ENCODE data around the gene KATNA1.

Gene KATNA1

DNA sequence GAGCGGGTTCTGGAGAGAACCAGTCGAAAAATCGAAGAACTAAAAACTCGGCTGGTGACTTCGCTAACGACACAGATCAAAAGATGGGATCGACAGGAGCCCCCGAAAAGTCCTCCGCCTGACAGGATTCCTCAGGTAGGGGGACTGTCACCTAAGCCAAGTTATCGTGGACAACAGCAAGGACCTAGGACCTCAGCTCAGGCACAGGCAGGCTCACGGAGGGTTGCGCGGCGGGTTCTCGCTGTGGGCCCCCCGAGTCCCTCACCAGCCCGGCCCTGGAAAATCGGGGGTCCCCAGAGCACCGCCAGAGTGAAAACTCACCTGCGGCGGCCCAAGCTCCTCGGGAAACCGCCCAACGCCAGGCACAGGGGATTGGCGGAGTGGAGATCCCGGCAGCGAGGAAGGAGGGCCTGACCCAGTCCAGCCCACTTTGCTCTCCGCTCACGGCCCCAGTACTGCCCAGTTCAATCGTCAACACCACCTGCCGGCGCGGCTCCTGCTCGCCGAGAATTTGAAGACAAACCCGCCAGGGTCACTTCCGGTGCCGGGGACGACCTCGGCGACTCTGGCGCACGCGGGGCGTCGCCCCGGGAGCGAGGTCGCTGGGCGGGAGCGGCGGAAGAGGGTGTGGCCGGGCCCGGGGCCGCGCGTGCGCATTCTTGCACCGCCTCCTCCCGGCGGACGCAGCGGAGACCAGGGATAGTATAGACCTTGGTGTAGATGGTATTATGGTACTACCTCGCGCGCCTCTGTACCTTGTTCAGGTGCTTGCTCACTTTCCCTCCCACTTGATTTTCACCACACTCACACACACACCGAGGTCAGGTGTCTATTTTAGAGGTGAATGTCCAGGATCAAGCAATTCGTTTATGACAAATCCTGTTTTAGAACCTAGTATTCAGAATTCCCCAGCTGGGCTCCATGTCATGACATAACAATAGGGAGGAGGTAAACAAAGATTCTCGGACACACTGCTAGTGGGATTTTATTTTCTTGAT lies at the start of gene KATNA1:
TSS of gene KATNA1 (minus strand) at position 567 of the 998 bp plus-strand sequence. CDS start 10,167 bp downstream, outside the sequence.
- Histone ChIP-seq H3K9me2 (replicated peaks; ENCODE audit: insufficient read depth, low read length) (no peaks in the 10 kb centered on the region), H3K4me3 (ENCODE audit: low read length) (peak within 1 kb of the TSS; percentile 73), H3K9me3 (replicated peaks; ENCODE audit: insufficient read depth, low read length) (no peaks in the 10 kb centered on the region), H3K4me2 (ENCODE audit: low read depth, low read length) (peak within 1 kb of the TSS; percentile 69), H3K27me3 (replicated peaks; ENCODE audit: insufficient read depth, low read length) (no peaks in the 10 kb centered on the region), H3K4me1 (ENCODE audit: low read length) (peaks cover 11% of the 10 kb centered on the region), H3K36me3 (replicated peaks; ENCODE audit: insufficient read depth, low read length) (no peaks in the 10 kb centered on the region), H3F3A (ENCODE audit: insufficient read depth, low read length) (peaks cover 9% of the 10 kb centered on the region), H3K27ac (ENCODE audit: low read length) (peak within 1 kb of the TSS; percentile 38; the same call in 1 of the 2 replicates), H2AFZ (ENCODE audit: low read length) (peak within 1 kb of the TSS; percentile 78), H4K20me1 (ENCODE audit: insufficient read depth, low read length) (no peaks in the 10 kb centered on the region), H3K9ac (ENCODE audit: low read length) (peak within 1 kb of the TSS; percentile 65; the same call in 1 of the 2 replicates), H3K79me2 (ENCODE audit: low read length) (peaks cover 18% of the 10 kb centered on the region; the same call in 1 of the 2 replicates)
- TF ChIP-seq EZH2phosphoT487 (IDR thresholded peaks at IDR 0.05; ENCODE audit: low read length) (no peak), EZH2 (optimal IDR thresholded peaks at IDR 0.05; ENCODE audit: low read depth, low read length) (no peak)
- TF ChIP-seq, protein P1, sequence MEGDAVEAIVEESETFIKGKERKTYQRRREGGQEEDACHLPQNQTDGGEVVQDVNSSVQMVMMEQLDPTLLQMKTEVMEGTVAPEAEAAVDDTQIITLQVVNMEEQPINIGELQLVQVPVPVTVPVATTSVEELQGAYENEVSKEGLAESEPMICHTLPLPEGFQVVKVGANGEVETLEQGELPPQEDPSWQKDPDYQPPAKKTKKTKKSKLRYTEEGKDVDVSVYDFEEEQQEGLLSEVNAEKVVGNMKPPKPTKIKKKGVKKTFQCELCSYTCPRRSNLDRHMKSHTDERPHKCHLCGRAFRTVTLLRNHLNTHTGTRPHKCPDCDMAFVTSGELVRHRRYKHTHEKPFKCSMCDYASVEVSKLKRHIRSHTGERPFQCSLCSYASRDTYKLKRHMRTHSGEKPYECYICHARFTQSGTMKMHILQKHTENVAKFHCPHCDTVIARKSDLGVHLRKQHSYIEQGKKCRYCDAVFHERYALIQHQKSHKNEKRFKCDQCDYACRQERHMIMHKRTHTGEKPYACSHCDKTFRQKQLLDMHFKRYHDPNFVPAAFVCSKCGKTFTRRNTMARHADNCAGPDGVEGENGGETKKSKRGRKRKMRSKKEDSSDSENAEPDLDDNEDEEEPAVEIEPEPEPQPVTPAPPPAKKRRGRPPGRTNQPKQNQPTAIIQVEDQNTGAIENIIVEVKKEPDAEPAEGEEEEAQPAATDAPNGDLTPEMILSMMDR (IDR thresholded peaks at IDR 0.05; ENCODE audit: low read length) = no peak
- peak; percentile 80 for DNase-seq

DNA sequence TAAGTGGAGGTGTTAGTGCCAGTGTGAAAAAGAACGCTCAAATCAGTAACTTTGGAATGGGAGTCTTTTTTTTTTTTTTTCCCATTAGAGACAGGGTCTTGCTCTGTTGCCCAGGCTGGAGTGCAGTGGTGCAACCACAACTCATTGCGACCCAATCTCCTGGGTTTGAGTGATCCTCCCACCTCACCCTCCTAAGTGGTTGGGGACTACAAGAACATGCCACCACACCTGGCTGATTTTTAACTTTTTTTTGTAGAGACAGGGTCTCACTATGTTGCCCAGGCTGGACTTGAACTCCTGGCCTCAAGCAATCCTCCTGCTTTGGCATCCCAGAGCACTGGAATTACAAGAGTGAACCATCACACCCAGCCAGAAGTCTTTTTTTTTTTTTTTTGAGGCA lies 49.7 kb upstream of the KATNA1 start:
- H3K4me3 ChIP-seq (ENCODE audit: low read length) = no peak overlapping the region
- H3K79me2 ChIP-seq (ENCODE audit: low read length) = peaks cover 51% of the 10 kb centered on the region
- no peaks in the 10 kb centered on the region for H3K27me3 ChIP-seq (replicated peaks; ENCODE audit: insufficient read depth, low read length)
- H3K4me1 ChIP-seq (ENCODE audit: low read length) = no peaks in the 10 kb centered on the region
- H3K36me3 ChIP-seq (replicated peaks; ENCODE audit: insufficient read depth, low read length) = no peaks in the 10 kb centered on the region
- no peaks in the 10 kb centered on the region for H3F3A ChIP-seq (ENCODE audit: insufficient read depth, low read length)
- no peaks in the 10 kb centered on the region for H3K9me3 ChIP-seq (replicated peaks; ENCODE audit: insufficient read depth, low read length)
- no peak for DNase-seq
- no peak overlapping the region for H3K4me2 ChIP-seq (ENCODE audit: low read depth, low read length)
- no peaks in the 10 kb centered on the region for H4K20me1 ChIP-seq (ENCODE audit: insufficient read depth, low read length)
- H3K9ac ChIP-seq (ENCODE audit: low read length) = no peak overlapping the region
- H3K27ac ChIP-seq (ENCODE audit: low read length) = no peak overlapping the region
- no peak overlapping the region for H2AFZ ChIP-seq (ENCODE audit: low read length)
- no peaks in the 10 kb centered on the region for H3K9me2 ChIP-seq (replicated peaks; ENCODE audit: insufficient read depth, low read length)
- TF ChIP-seq, protein P1 (IDR thresholded peaks at IDR 0.05; ENCODE audit: low read length) = no peak
- TF ChIP-seq EZH2phosphoT487 (IDR thresholded peaks at IDR 0.05; ENCODE audit: low read length) = no peak
- TF ChIP-seq EZH2 (optimal IDR thresholded peaks at IDR 0.05; ENCODE audit: low read depth, low read length) = no peak

DNA sequence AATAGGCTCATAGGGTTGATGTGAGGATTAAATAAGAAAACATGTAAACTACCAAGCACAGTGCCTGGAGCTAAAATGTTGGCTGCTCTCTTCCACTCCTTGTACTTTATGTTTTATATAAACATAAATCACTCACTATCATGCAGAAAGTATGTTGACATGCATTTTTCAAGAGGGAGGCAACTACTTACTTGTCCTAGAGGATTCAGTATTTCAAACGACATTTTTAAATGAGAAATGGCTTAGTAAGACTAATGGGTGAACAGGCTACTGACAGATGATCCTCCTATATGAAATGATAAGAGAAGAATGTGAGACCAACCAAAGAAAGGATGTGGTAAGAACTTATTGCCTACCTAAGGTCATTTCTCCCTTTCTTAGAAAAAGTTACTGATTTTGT lies 48.4 kb upstream of the KATNA1 start:
- no peaks in the 10 kb centered on the region for H3F3A ChIP-seq (ENCODE audit: insufficient read depth, low read length)
- TF ChIP-seq, protein P1 (IDR thresholded peaks at IDR 0.05; ENCODE audit: low read length) = no peak
- TF ChIP-seq EZH2 (optimal IDR thresholded peaks at IDR 0.05; ENCODE audit: low read depth, low read length) (no peak), EZH2phosphoT487 (IDR thresholded peaks at IDR 0.05; ENCODE audit: low read length) (no peak)
- H3K9me3 ChIP-seq (replicated peaks; ENCODE audit: insufficient read depth, low read length) = no peaks in the 10 kb centered on the region
- no peak for DNase-seq
- H3K9me2 ChIP-seq (replicated peaks; ENCODE audit: insufficient read depth, low read length) = no peaks in the 10 kb centered on the region
- H3K4me2 ChIP-seq (ENCODE audit: low read depth, low read length) = no peak overlapping the region
- H3K79me2 ChIP-seq (ENCODE audit: low read length) = peaks cover 52% of the 10 kb centered on the region
- H3K36me3 ChIP-seq (replicated peaks; ENCODE audit: insufficient read depth, low read length) = no peaks in the 10 kb centered on the region
- no peak overlapping the region for H3K9ac ChIP-seq (ENCODE audit: low read length)
- no peak overlapping the region for H3K4me3 ChIP-seq (ENCODE audit: low read length)
- H3K27me3 ChIP-seq (replicated peaks; ENCODE audit: insufficient read depth, low read length) = no peaks in the 10 kb centered on the region
- H2AFZ ChIP-seq (ENCODE audit: low read length) = no peak overlapping the region
- no peaks in the 10 kb centered on the region for H3K4me1 ChIP-seq (ENCODE audit: low read length)
- H4K20me1 ChIP-seq (ENCODE audit: insufficient read depth, low read length) = no peaks in the 10 kb centered on the region
- no peak overlapping the region for H3K27ac ChIP-seq (ENCODE audit: low read length)
